OCI-LY7 (cell line): ENCODE data around the gene FCN1. TPM values are rescaled to one million over a fixed set of nuclear protein-coding genes. Genes with fewer than 3 reads are reported as not detected.

ENCODE experiments used
- BruUV-seq: library from RNA; stranded (reverse); fragments of 400-500 nt; replicated peaks from 2 replicates; lab custom pipeline; 2021; lab: Mats Ljungman, UMichigan
- CTCF ChIA-PET: fragments of 300-600 bp; sonication (Branson Sonifier 250); formaldehyde crosslinking; loops from one replicate; lab custom pipeline; 2022; ENCODE audit warnings: antibody characterized with exemption; ENCODE audit not compliant: unreplicated experiment; lab: Charles Lee
- POLR2A ChIA-PET: fragments of 300-600 bp; sonication (Branson Sonifier 250); formaldehyde crosslinking; loops from one replicate; lab custom pipeline; 2022; ENCODE audit warnings: antibody characterized with exemption; lab: Charles Lee
- DNase-seq: peaks from one replicate; pipeline ENCODE4 v3.0.0-alpha.2; 2015; ENCODE audit warnings: low spot score
- H2AFZ ChIP-seq: fragments of 200-600 bp; sonication (generic), shearing (Covaris generic); 2 replicates; pipeline ENCODE4 v1.6.1; 2014; ENCODE audit warnings: mild to moderate bottlenecking, antibody characterized with exemption, low read length, moderate library complexity
- H3K27ac ChIP-seq: fragments of 200-600 bp; sonication (generic); 2 replicates; pipeline ENCODE4 v1.5.1; 2014; ENCODE audit warnings: mixed run types, low read depth, mild to moderate bottlenecking, moderate library complexity, low read length, inconsistent platforms; ENCODE audit not compliant: poor library complexity, severe bottlenecking
- H3K36me3 ChIP-seq: fragments of 200-600 bp; sonication (generic); 2 replicates; pipeline ENCODE4 v1.6.1; 2014; ENCODE audit warnings: mild to moderate bottlenecking, antibody characterized with exemption, low read length, moderate library complexity, mixed read lengths; ENCODE audit not compliant: insufficient read depth
- H3K4me1 ChIP-seq: fragments of 200-600 bp; sonication (generic); 2 replicates; pipeline ENCODE4 v1.5.1; 2014; ENCODE audit warnings: mild to moderate bottlenecking, low read length; ENCODE audit not compliant: insufficient read depth, poor library complexity, severe bottlenecking
- H3K4me2 ChIP-seq: fragments of 200-600 bp; sonication (generic); 2 replicates; pipeline ENCODE4 v1.6.1; 2014; ENCODE audit warnings: mild to moderate bottlenecking, low read length
- H3K4me3 ChIP-seq: fragments of 200-600 bp; sonication (generic); 2 replicates; pipeline ENCODE4 v1.5.1; 2014; ENCODE audit warnings: mild to moderate bottlenecking, low read depth, low read length; ENCODE audit not compliant: poor library complexity, severe bottlenecking
- H3K79me2 ChIP-seq: fragments of 200-600 bp; sonication (generic); 2 replicates; pipeline ENCODE4 v1.6.1; 2016; ENCODE audit warnings: low read depth, mild to moderate bottlenecking, low read length, moderate library complexity, mixed read lengths; ENCODE audit not compliant: insufficient read depth
- H3K9me2 ChIP-seq: fragments of 200-600 bp; sonication (generic); 2 replicates; pipeline ENCODE4 v1.6.1; 2016; ENCODE audit warnings: mild to moderate bottlenecking, low read length, mixed read lengths; ENCODE audit not compliant: insufficient read depth
- H3K9me3 ChIP-seq: fragments of 200-600 bp; sonication (generic); 2 replicates; pipeline ENCODE4 v1.6.1; 2014; ENCODE audit warnings: mild to moderate bottlenecking, mixed run types, low read length, mixed read lengths
- H4K20me1 ChIP-seq: fragments of 200-600 bp; sonication (generic); 2 replicates; pipeline ENCODE4 v1.6.1; 2014; ENCODE audit warnings: mild to moderate bottlenecking, antibody characterized with exemption, low read length, moderate library complexity, mixed read lengths; ENCODE audit not compliant: insufficient read depth
- CTCF ChIP-seq: fragments of 200-600 bp; sonication (generic); conservative IDR thresholded peaks from 2 replicates; pipeline ENCODE4 v1.5.1; 2014; ENCODE audit warnings: mild to moderate bottlenecking, antibody characterized with exemption, low read length, moderate library complexity, mixed read lengths
- EZH2phosphoT487 ChIP-seq: fragments of 200-600 bp; sonication (generic); IDR thresholded peaks from 2 replicates; pipeline ENCODE4 v1.6.1; 2018; ENCODE audit warnings: low read depth, borderline replicate concordance, mild to moderate bottlenecking, mixed run types, antibody characterized with exemption, low read length, moderate library complexity, mixed read lengths
- intact Hi-C: fragments of 100-400 bp; cut with micrococcal nuclease; formaldehyde crosslinking; loops from one replicate; pipeline ENCODE4 v1.10.0; 2022; ENCODE audit not compliant: unreplicated experiment
- total RNA-seq, 2 experiments: library from RNA; depleted of rRNA in 1 of 2; stranded (reverse); fragments of >200 nt in 1 of 2; shearing (Covaris generic) in 1 of 2; gene quantifications; 2 replicates each; pipeline ENCODE4 v1.2.3, GENCODE V29; 2014 to 2022

The FCN1 gene
- total RNA-seq, 2 experiments from 2014 or later, result 0.19 to 0.30 TPM

- TF ChIP-seq CTCF (no peak), EZH2phosphoT487 (no peak)
- DNase-seq, result no peak
- Histone ChIP-seq H3K4me2 (no peak overlapping the region), H3K27ac (no peak overlapping the region), H3K79me2 (no peaks in the 10 kb centered on the region), H3K4me3 (no peak overlapping the region), H3K4me1 (peaks cover 10% of the 10 kb centered on the region), H3K36me3 (no peaks in the 10 kb centered on the region), H4K20me1 (no peaks in the 10 kb centered on the region), H2AFZ (no peak overlapping the region), H3K9me2 (no peaks in the 10 kb centered on the region), H3K9me3 (no peaks in the 10 kb centered on the region)
- intact Hi-C loops, result no loop called here
- POLR2A ChIA-PET, result no interaction called here
- CTCF ChIA-PET, result no interaction called here
- no TSS peak for BruUV-seq
These were observed 46.8 kb upstream of the FCN1 start for GRCh38 chr9:134964271-134965055.

GRCh38 chr9:134963546-134963945 is 45.8 kb upstream of the FCN1 start:
- no peak overlapping the region for H3K4me3 ChIP-seq
- no peaks in the 10 kb centered on the region for H3K79me2 ChIP-seq
- no peaks in the 10 kb centered on the region for H4K20me1 ChIP-seq
- BruUV-seq, result no TSS peak
- peaks cover 10% of the 10 kb centered on the region for H3K4me1 ChIP-seq
- H3K9me3 ChIP-seq, result no peaks in the 10 kb centered on the region
- TF ChIP-seq EZH2phosphoT487 (no peak), CTCF (no peak)
- no peak overlapping the region for H3K4me2 ChIP-seq
- intact Hi-C loops, result no loop called here
- DNase-seq, result no peak
- H2AFZ ChIP-seq, result no peak overlapping the region
- ChIA-PET CTCF (no interaction called here), POLR2A (no interaction called here)
- no peak overlapping the region for H3K27ac ChIP-seq
- no peaks in the 10 kb centered on the region for H3K36me3 ChIP-seq
- no peaks in the 10 kb centered on the region for H3K9me2 ChIP-seq

DNA sequence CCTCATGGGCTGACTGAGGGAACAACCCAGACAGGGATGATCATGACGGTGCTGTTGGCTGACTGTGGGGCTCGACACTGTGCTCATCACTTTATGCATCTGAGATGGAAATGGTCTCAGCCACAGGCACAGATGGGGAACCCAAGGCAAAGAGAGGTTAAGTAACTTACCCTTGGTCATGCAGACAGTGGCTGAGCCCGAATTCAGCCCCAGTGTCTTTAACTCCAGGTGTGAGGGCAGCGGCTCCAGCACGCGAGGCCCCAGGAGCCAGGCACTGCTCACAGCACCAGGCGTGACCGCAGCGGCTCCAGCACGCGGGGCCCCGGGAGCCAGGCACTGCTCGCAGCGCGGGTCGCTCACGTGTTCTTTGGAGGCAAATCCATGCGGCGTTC is 45.3 kb upstream of the FCN1 start:
- intact Hi-C loops, result no loop called here
- H3K9me3 ChIP-seq, result no peaks in the 10 kb centered on the region
- H3K9me2 ChIP-seq, result no peaks in the 10 kb centered on the region
- BruUV-seq, result no TSS peak
- ChIA-PET CTCF (no interaction called here), POLR2A (no interaction called here)
- no peak overlapping the region for H3K4me2 ChIP-seq
- no peak overlapping the region for H3K27ac ChIP-seq
- H3K4me1 ChIP-seq, result peaks cover 10% of the 10 kb centered on the region
- no peak overlapping the region for H2AFZ ChIP-seq
- H3K79me2 ChIP-seq, result no peaks in the 10 kb centered on the region
- H3K36me3 ChIP-seq, result no peaks in the 10 kb centered on the region
- no peaks in the 10 kb centered on the region for H4K20me1 ChIP-seq
- TF ChIP-seq CTCF (no peak), EZH2phosphoT487 (no peak)
- H3K4me3 ChIP-seq, result no peak overlapping the region
- no peak for DNase-seq
